GM21390 (cell line): ENCODE measurements around the gene TBX3.

Experiments
- ATAC-seq: cut with Tn5 transposase; IDR thresholded peaks from one replicate; pipeline ENCODE4 v1.9.1; 2021; ENCODE audit not compliant: unreplicated experiment

Gene TBX3

GRCh38 chr12:114696443-114697242, 12.7 kb upstream of the TBX3 start:
- ATAC-seq: no peak

GRCh38 chr12:114695305-114695592, 11.3 kb upstream of the TBX3 start:
- no peak for ATAC-seq

GRCh38 chr12:114694436-114695304, 10.7 kb upstream of the TBX3 start:
- ATAC-seq: no peak

- ATAC-seq: no peak
These were observed 9.6 kb upstream of the TBX3 start for GRCh38 chr12:114693532-114693931.

DNA sequence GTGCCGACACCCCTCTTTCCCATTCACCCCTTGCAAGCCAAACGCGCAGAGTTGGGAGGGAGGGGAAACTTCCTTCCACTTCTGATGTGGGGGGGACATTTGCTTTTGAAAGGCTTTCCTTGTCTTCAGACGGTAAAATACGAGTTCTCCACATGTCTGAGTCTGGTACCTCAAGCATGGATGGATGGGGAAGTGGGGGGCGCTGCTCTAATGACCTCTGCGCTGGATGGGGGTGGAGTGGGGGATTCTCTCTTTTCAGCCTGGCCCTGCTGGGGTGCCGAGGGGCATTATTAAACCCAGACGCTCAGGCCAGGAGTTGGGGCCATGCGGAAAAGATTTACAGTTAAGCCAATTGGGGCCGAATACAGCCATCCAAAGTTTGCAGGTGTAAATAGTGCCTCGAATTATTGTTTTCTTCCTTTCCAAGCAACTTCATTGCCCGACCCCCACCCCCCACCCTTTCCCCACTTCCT, 9.1 kb upstream of the TBX3 start:
- no peak for ATAC-seq

DNA sequence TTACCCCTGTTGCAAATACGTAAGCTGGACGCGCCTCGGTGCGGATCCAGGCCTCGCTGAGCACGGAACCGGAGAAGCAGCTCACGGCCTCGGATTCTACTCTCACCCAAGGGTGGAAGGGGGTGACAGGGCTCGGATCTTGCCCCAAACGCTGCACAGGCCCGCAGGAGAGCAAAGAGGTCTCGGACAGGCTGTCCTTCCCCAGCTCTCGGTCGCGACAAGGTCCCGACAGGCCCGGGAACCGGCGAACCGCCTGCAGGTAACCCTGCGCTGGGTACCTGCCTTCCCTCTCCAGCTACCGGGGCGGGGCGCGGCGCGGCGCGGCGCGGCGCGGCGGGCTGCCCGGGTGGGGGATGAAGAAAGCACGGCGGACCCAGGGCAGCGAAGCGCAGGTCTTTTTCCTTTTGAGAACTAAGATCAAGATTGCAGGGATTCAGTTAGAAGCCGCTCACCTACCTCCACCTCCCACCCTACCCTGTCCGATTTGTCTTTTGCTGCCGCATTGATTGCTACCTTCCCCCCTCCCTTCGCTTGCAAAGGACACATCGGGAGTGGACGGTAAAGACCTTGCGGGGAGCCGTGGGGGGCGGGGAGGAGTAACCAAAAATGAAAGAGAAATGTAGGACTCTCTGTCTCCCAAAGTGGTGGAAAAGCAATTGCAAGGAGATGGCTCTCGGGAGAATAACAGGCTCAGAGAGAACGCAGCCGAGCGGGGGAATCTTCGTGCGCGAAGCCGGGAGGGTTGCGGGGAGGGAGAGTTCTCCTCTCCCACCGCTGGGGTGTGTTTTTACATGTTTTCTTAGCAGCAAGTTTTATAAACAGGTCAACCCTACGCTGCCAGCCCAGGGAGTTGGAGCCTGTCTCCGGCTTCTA, 8.4 kb upstream of the TBX3 start:
- no peak for ATAC-seq

- ATAC-seq: no peak
These were observed 7.8 kb upstream of the TBX3 start for GRCh38 chr12:114691763-114692185.

- ATAC-seq: no peak
These were observed 7.2 kb upstream of the TBX3 start for GRCh38 chr12:114691196-114691595.

- no peak for ATAC-seq
These were observed 6.5 kb upstream of the TBX3 start for GRCh38 chr12:114690267-114691135.

DNA sequence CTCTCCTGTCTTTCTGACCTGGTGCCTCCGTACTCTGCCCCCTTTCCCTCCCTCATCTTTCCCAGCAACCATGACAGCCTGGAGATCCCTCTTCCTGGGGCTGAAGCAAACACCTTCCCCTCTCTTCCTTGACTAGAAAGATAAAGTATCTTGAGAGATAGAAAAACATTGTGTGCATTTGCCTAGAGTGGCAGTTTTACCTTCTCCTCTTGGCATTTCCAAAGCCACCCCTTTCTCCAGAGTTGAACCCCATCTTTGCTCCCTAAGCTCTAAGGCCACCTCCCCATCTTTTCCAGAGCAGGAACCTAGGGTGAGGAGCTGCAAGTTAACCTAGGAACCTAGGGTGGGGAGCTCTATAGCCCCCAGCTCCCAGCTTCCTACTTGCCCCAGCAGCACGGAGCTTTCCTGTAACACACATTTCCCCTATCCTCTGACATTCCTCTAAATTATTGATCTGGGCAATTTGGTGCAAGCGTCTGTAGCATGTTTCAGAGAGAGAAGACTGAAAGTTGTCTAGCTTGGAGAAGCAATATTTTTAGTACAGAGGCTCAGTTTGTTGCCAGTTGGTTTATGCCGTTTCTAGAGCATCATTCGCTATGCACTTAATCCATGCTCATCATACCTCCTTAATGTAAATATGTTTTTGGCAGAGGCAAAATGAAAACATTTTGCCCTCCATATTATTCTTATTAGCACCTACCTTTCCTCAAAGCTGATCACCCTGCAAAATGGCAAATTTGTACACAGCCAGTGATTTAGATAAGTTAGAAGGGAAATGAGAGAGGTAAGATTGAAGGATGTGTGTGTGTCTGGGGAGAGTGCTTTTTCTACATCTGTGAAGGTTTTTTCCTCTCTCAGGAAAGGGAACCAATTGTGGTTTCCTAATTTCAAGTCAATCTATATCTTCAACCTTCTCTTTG, 5.4 kb upstream of the TBX3 start:
- ATAC-seq: no peak

GRCh38 chr12:114688256-114688845, 4.4 kb upstream of the TBX3 start:
- no peak for ATAC-seq

GRCh38 chr12:114687802-114688201, 3.8 kb upstream of the TBX3 start:
- ATAC-seq: no peak

- no peak for ATAC-seq
These were observed 3.0 kb upstream of the TBX3 start for GRCh38 chr12:114686773-114687500.

DNA sequence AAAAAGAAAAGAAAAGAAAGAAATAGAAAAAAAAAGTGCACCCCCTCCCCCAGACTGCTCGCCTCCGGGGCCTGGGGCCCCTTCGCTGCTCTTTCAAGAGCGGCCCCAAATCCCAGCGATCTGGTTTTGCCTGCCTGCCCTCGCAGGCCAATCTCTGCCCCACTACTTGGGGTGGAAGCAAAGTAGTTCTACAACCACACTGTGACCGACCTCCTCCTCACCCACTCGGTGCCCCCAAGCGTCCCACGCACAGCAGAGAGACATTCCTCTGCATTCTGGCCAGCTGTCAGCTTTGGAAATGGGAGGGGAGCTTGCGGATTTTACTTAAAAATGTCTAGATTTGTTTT, 2.4 kb upstream of the TBX3 start:
- ATAC-seq: no peak

DNA sequence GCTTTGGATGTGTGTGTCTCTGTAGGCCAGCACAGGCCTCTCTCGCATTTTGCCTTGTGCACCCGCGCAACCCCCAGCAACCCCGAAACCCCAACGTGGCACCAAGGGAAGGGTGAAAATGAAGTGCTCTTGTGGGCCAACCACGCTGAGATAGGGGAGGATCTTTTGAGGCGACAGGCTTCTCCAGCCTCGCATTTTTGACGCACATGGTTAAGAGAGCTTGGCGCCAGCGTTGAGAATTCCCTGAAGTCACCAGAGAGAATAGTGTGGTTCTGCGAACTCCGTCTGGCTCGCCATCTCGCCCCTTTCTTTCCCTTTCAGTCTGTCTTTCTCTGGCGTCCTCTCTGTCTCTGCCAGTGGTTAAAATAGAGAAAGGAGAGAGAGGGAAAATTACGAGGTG, 1.9 kb upstream of the TBX3 start:
- ATAC-seq: no peak

GRCh38 chr12:114685320-114685781, 1.4 kb upstream of the TBX3 start:
- ATAC-seq: no peak

- no peak for ATAC-seq
These were observed 897 bp upstream of the TBX3 start for GRCh38 chr12:114684870-114685273.

- ATAC-seq: no peak
These were observed 272 bp downstream of the TBX3 start for GRCh38 chr12:114683709-114684097.
